SH-SY5Y (cell line): ENCODE measurements around the gene TRMT13.

Experiments used
- GATA2 ChIP-seq: IDR thresholded peaks from 2 replicates; pipeline ENCODE4 v1.6.1; 2011; ENCODE audit warnings: mild to moderate bottlenecking, low read depth, low read length
- GATA3 ChIP-seq: IDR thresholded peaks from 2 replicates; pipeline ENCODE4 v1.6.1; 2011; ENCODE audit warnings: low read depth, mild to moderate bottlenecking, low read length, moderate library complexity

DNA sequence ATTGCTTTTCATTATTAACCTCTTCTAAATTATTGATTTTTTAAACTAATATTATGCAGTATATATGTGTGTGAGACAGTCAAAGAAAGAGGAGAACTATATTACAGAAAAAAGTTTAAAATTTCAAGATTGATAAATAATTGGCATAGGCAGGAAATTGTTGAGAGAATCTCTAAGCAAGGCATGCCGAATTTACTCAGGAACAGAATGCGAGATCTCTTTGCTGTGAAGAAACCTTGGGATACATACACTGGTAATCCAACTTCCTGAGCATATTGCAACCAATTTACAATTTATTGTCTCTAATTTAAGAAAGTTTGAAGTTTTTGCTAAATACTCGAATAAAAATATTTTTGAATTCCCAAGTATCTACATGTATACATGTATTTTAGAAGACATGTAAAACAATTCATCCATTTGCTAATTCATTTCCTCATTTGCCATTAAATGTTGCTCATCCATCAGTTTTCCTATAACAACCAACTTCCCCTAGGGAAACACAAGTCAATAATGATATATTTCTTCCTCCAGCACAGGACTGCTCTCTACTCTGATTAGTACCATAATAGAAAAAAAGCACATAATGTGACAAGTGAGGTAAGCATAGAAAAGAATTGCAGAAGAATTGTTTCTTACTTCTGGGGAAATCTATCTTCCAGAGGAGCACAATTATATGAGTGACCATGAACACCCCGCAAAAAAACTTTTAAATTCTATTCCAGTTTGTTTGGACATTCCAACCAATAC is 44.5 kb downstream of the TRMT13 start:
- TF ChIP-seq GATA3 (no peak), GATA2 (no peak)
